Stimulated activated naive CD4-positive, alpha-beta T cell (primary cell): ENCODE results near the gene SPTLC1.
"Not testable (repeated sequence)": the region's sequence is repeated elsewhere in the genome, so short reads cannot be mapped to it uniquely, and the experiment has no call there.

ENCODE experiments used
- DNase-seq, 6 experiments: peaks; one replicate each; lab custom pipeline; 2025; lab: John Stamatoyannopoulos, UW

SPTLC1 gene

GRCh38 chr9:92140754-92141143 is 25.5 kb upstream of the SPTLC1 start:
- DNase-seq, result no peak

DNA sequence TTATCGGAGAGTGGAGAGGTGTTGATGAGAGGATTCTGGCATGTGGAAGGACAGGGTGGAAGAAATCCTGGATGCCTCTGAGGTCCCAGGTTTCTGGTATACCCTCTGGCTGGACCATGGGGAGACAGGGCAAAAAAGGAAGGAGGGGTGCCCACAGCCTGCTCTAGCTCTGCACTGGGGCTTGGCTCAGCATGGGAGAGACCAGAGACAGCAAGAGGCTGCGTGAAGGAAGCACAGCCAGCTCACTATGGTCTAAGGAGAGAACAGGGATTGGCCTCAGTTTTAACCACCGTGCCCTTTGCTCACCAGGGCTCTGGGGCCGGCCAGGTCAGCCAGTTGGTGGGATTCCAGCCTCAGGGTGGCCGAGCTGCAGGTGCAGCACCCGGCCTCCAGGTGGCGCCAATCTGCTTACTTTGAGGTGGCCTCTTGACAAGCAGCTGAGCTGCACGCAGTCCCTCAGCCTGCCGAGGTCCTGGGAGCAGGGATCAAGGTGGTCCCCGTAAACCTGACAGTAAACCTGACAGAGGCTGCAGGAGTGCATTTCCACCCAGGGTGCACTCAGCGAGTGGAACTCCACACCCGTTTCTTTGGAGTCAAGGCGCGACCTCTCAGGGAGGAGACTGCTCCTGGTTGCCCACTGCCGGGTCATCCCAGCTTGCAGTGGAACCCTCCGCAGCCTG is 25.0 kb upstream of the SPTLC1 start:
- DNase-seq, result peak; percentile 14 to 70 (median 46)

DNA sequence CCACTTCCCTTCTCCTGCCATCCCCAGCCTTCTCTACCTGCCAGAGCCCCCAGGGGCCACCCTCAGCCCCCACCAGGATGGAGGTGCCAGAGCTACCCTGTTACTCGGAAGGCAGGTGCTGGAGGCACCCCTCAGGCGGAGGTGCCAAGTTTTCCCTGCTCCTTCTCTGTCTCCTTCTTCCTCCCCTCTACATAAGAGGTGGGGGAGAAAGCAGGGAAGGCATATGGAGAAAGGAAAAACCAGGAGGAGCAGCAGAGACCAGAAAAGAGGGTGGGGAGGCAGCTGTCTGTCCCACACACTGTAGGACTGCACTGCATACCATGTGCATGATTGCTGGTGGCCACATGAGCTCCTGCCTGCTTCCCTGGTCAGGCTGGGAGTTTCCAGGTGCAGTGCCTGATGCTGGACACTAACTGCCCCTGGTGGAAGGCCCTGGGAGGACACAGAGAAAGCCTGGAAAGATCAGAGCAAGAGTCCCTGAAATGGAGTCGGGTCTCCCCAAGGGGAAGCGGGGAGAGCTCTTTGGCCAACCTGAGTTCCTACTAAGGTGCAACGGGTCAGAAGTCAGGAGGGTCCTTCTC is 23.8 kb upstream of the SPTLC1 start:
- not testable (repeated sequence) for DNase-seq

GRCh38 chr9:92138157-92138959 is 23.1 kb upstream of the SPTLC1 start:
- DNase-seq, result peak in 5 of 6 experiments; percentile 52 to 71 (median 54)

DNA sequence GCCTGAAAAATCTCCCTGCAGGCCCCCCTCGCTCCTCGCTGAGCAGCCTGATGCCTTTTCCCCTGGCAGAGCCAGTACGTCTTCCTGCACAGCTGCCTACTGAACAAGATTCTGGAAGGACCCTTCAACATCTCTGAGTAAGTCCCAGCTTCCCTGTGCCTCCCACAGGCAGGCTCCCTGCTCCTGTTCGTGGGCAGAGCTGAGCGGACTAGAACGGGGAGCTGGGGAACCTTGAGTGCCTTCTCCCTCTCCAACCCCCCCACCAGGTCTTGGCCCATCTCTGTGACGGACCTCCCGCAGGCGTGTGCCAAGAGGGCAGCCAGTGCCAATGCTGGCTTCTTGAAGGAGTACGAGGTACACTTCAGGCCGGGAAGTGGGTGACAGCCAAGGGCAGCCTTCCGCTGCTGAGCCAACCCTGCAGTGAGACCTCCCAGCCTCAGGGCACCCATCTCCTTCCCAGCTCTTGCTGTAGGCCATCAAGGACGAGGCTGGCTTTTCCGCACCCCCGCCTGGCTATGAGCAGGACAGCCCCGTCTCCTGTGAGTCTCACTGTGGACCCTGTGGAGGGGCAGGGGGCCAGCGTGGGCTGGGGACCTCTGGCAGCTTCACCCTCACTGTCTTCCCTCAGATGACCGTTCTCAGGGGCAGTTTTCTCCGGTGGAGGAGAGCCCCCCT is 21.1 kb upstream of the SPTLC1 start:
- DNase-seq, result no peak

- DNase-seq, result no peak
These were observed 20.4 kb upstream of the SPTLC1 start for GRCh38 chr9:92135576-92135975.

DNA sequence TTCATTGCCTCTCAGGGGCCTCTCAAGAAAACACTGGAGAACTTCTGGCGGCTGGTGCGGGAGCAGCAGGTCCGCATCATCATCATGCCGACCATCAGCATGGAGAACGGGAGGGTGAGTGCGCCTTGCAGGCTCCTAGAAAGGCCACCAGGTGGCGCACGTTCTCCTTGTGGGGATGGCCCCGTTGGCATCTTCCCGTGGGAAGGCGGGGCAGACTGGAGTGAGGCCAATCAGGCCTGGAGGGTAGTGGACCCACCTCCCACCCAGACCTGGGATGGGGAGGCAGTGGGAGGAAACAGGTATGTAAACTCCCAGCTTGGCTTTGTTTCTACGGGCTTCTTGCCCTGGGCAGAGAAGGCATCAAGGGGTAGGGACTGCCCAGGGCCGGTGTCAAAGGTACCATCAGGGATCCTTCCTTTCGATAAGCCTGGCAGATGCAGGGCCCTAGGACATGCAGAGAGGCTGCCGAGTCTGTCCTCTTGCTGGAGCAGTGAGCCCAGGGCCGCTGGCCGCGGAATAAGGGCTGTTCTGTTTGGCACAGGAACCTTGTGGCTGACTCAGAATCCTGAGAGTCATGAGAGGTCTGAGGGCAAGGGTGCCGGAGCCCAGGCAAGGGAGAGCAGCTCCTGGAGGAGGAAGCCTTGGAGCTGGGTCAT is 18.9 kb upstream of the SPTLC1 start:
- peak; percentile 7 to 68 (median 52) for DNase-seq

GRCh38 chr9:92132913-92133312 is 17.7 kb upstream of the SPTLC1 start:
- DNase-seq, result not testable (repeated sequence)

DNA sequence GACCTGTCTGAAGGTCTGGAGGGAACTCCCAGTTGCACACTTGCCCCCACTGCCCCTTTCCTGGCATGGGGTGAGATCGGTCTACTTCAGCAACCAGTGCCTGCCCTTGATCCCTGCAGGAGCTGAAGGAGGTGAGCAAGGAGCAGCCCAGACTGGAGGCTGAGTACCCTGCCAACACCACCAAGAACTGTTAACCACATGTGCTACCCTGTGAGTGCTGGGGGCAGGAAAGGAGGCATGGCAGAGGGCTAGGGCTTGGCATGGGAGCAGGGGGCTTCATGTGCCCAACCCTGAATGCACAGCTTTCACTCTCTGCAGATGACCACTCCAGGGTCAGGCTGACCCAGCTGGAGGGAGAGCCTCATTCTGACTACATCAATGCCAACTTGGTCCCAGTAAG is 17.3 kb upstream of the SPTLC1 start:
- no peak for DNase-seq

DNA sequence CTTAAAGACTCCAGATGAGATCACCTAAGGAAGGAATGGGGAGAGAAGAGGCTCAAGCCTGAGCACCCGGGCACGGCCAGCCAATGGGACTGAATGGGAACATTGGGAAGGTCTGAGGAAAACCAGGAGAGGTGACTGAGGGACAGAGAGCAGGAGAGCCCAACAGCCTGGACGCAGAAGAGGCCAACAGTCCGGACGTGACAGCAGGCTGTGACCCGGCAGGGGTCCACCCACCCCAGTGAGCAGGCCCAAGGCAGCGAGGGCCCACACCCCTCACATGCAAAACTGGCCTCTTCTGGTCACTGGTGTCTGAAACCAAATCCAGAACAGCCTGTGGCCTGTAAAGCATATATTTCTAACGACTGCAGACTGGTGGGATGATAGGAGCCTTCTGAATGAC is 7.6 kb upstream of the SPTLC1 start:
- DNase-seq, result no peak

- no peak for DNase-seq
These were observed 6.8 kb upstream of the SPTLC1 start for GRCh38 chr9:92122061-92122460.

GRCh38 chr9:92121265-92121664 is 6.1 kb upstream of the SPTLC1 start:
- no peak for DNase-seq

GRCh38 chr9:92120138-92120537 is 4.9 kb upstream of the SPTLC1 start:
- DNase-seq, result no peak

GRCh38 chr9:92119586-92119985 is 4.4 kb upstream of the SPTLC1 start:
- DNase-seq, result no peak

DNA sequence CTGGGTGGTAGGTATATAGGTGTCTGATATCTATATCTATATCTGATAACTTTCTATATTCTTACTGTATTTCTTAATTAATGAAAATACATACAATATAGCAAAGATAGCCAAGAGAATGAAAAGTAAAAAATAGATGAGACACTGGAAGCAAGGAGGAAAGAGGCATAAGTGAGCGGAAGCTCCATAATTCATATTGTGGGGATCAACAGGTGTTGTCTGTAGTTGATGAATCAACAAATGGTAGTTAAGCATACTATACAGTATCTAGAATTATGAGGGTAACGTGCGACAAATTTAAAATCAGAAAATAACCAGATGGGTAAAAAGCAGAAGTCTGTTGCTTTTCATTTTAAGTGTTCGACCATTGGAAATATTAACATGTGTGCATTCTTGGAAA is 7.1 kb downstream of the SPTLC1 start:
- no peak for DNase-seq

DNA sequence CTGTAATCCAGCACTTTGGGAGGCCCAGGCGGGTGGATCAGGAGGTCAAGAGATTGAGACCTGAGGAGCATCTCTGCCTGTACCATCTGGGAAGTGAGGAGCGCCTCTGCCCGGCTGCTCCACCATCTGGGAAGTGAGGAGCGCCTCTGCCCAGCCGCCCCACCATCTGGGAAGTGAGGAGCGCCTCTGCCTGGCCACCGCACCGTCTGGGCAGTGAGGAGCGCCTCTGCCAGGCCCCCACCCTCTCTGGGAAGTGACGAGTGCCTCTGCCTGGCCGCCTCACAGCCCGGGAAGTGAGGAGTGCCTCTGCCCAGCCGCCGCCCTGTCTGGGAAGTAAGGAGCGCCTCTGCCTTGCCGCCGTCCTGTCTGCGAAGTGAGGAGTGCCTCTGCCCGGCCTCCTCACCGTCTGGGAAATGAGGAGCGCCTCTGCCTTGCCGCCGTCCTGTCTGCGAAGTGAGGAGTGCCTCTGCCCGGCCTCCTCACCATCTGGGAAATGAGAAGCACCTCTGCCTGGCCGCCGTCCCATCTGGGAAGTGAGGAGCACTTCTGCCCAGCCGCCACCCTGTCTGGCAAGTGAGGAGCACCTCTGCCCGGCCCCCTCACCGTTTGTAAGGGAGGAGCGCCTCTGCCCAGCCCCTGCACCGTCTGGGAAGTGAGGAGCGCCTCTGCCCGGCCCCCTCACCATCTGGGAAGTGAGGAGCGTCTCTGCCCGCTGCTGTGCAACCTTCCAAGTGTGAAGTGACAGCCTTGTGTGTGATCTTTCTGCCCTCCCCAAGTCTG is 9.6 kb downstream of the SPTLC1 start:
- DNase-seq, result not testable (repeated sequence)

- DNase-seq, result not testable (repeated sequence)
These were observed 11.6 kb downstream of the SPTLC1 start for GRCh38 chr9:92103601-92104000.

GRCh38 chr9:92100237-92100911 is 14.8 kb downstream of the SPTLC1 start:
- DNase-seq, result no peak

DNA sequence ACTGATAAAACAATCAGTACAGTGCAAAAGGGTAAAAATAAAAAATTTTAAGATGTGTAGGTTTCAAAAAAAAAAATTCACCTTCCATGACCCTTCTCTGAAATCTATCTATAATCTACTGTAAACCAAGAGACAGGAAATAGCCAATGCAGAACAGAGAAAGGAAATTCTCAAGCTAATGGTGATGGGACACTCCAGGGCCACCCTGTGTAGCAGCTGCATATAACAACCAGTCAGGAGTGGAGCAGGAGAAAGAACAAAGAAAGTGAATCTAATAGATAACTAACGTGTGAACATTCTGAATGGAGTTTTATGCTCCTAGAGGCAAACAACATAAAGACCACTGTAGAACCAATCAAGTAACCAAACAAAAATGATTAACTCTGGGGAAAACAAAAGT is 16.6 kb downstream of the SPTLC1 start:
- no peak for DNase-seq

DNA sequence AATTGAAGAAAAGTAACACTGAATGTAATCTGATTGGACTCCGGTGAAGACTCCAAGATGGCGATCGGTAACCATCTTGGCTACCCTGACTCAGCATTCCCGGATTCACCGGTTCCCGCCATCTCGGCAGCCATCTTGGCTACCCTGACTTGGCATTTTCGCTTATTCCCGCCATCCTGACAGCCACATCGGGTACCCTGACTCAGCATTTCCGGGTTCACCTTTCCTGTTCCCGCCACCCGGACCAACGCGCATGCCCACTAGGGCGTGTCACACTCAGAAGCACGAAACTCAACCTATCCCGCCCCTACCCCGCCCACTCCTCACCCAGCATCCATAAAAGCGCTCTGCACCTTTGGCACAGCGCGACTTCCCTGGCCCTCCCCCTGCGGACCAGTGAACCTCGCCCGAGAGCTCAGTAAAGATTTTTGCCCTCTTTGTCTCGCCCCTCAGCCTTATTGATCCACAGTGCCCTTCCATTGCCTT is 17.2 kb downstream of the SPTLC1 start:
- peak in 4 of 6 experiments; percentile 5 to 47 (median 10) for DNase-seq
